ENCODE results near the gene ZFHX3. TPM values are rescaled to one million over a fixed set of nuclear protein-coding genes. Genes with fewer than 3 reads are reported as not detected.

Gene ZFHX3
- total and polyA plus RNA-seq, 2 of the 8 experiments (the other 6 are each of a cell fraction or from before 2014, with no cell fraction given) = 0.08 to 0.99 TPM

GRCh38 chr16:73031984-73032383 lies 15.9 kb downstream of the ZFHX3 start:
- Histone ChIP-seq H2BK20ac (ENCODE audit: low read length) (no peak overlapping the region), H3K79me2 (ENCODE audit: control insufficient read depth in 1 of 2, insufficient read depth in 2 of 2, low read length in 2 of 2) (no peaks in the 10 kb centered on the region), H4K8ac (ENCODE audit: extremely low read depth, insufficient read depth, low read length) (no peak overlapping the region), H3K27me3 (replicated peaks in 1 of 4; ENCODE audit: control insufficient read depth in 3 of 4, extremely low read depth in 1 of 4, insufficient read depth in 3 of 4, low read length in 3 of 4) (peaks cover 74 to 91% (median 87%) of the 10 kb centered on the region in 4 experiments), H2BK12ac (ENCODE audit: low read depth, low read length) (no peak overlapping the region), H3K4me2 (ENCODE audit: insufficient read depth in 1 of 2, low read depth in 2 of 2, low read length in 2 of 2) (no peak overlapping the region; a peak in 1 of 4 replicates), H3K4me1 (replicated peaks in 1 of 4; ENCODE audit: control insufficient read depth in 3 of 4, insufficient read depth in 4 of 4, low read length in 3 of 4) (peaks cover 20 to 28% (median 22%) of the 10 kb centered on the region in 4 experiments), H2AK5ac (ENCODE audit: low read depth, low read length) (no peak overlapping the region), H4K5ac (ENCODE audit: insufficient read length, low read depth, low read length) (no peak overlapping the region), H3K27ac (ENCODE audit: low read depth, low read length) (no peak overlapping the region), H3K23me2 (ENCODE audit: low read depth, low read length) (peaks cover 5% of the 10 kb centered on the region), H2BK120ac (replicated peaks; ENCODE audit: low read depth, low read length) (no peak overlapping the region), H3K4ac (replicated peaks; ENCODE audit: insufficient read length, low read depth, low read length) (no peak overlapping the region), H2BK5ac (ENCODE audit: low read depth, low read length) (no peak overlapping the region), H3K9ac (replicated peaks in 1 of 4; ENCODE audit: extremely low read depth in 1 of 4, low read depth in 3 of 4, low read length in 3 of 4) (no peak overlapping the region), H4K20me1 (replicated peaks in 1 of 2; ENCODE audit: control insufficient read depth in 1 of 2, insufficient read depth in 2 of 2, low read length in 2 of 2) (peaks cover 27 to 43% of the 10 kb centered on the region in 2 experiments), H3K79me1 (ENCODE audit: low read depth, low read length) (no peaks in the 10 kb centered on the region), H3K9me3 (ENCODE audit: insufficient read depth in 2 of 2, low read depth in 1 of 2, low read length in 1 of 2) (no peaks in the 10 kb centered on the region), H3K36me3 (ENCODE audit: control insufficient read depth in 2 of 4, insufficient read depth in 4 of 4, low read length in 3 of 4) (no peaks in the 10 kb centered on the region), H3K18ac (ENCODE audit: extremely low read depth, low read length) (no peak overlapping the region), H3K23ac (ENCODE audit: insufficient read length) (no peak overlapping the region), H2AFZ (ENCODE audit: low read length) (no peak overlapping the region), H2BK15ac (ENCODE audit: low read length) (no peak overlapping the region), H3K56ac (replicated peaks; ENCODE audit: insufficient read length, low read depth, low read length) (no peak overlapping the region), H4K91ac (replicated peaks; ENCODE audit: insufficient read length, low read length) (no peak overlapping the region), H3K14ac (ENCODE audit: insufficient read length) (no peak overlapping the region), H3K4me3 (ENCODE audit: extremely low read depth in 1 of 4, insufficient read depth in 2 of 4, low read depth in 3 of 4, low read length in 4 of 4) (no peak overlapping the region)
- FAIRE-seq (no peak), DNase-seq (ENCODE audit: low read depth in 1 of 2, low spot score in 2 of 2) (no peak)
- POLR2A ChIA-PET (ENCODE audit: partially characterized antibody) = no interaction called here
- CTCF ChIA-PET (ENCODE audit: partially characterized antibody) = interaction anchor here (0.6 to 3.0 kb wide), 13 partner anchors 12 to 199 kb away, joined by 3 to 10 read pairs (median 4); partner anchors contain the start of gene ZFHX3
- 43% methylated on average over 9 of the region's 9 CpGs; no CpG with 5 or more reads in 1 of the 2 experiments for WGBS, 2 experiments (ENCODE audit: extremely low coverage in 1 of 2, insufficient coverage in 1 of 2, insufficient read length in 1 of 2, insufficient replicate concordance in 2 of 2, low coverage in 1 of 2, low lambda C conversion rate in 2 of 2, missing lambda C conversion rate in 1 of 2)
- TF ChIP-seq RNF2 (IDR thresholded peaks at IDR 0.05; ENCODE audit: borderline replicate concordance, low read depth, low read length, missing control alignments, poor library complexity, severe bottlenecking) (peak; percentile 5), CBX8 (IDR thresholded peaks at IDR 0.05; ENCODE audit: borderline replicate concordance, low read depth, low read length) (no peak), EZH2 (IDR thresholded peaks at IDR 0.05; ENCODE audit: low read depth, low read length, severe bottlenecking) (peak; percentile 49)
